ENCODE data around the gene NDUFS6. TPM values are rescaled to one million over a fixed set of nuclear protein-coding genes. Genes with fewer than 3 reads are reported as not detected.
A peak's percentile ranks its signal among the peaks of the same experiment; 100 is the strongest.

Gene NDUFS6
- total and polyA plus RNA-seq, 2 of the 4 experiments (the other 2 are of a cell fraction) = 10.4 to 69.0 TPM

GRCh38 chr5:1763548-1763911 is 37.7 kb upstream of the NDUFS6 start:
- dilution Hi-C loops (cut with HindIII; ENCODE audit: low sequenced_read_pairs, unreplicated experiment) (no loop called here), in situ Hi-C loops (cut with MboI; ENCODE audit: low sequenced_read_pairs) (no loop called here), intact Hi-C loops (cut with micrococcal nuclease) (loop anchor here (1.0 to 5.0 kb wide), 3 partner anchors 254 to 1839 kb away; no protein-coding TSS in a partner anchor)
- H2BK5ac ChIP-seq (ENCODE audit: low read depth, low read length, poor library complexity, severe bottlenecking) = no peak overlapping the region
- TF ChIP-seq MAFK (IDR thresholded peaks at IDR 0.05; ENCODE audit: low read depth, low read length) = no peak
- TF ChIP-seq NFE2L2 (IDR thresholded peaks at IDR 0.05; ENCODE audit: low read depth, low read length) = no peak
- TF ChIP-seq CTCF (conservative IDR thresholded peaks at IDR 0.05; ENCODE audit: low read depth, low read length) = peak; percentile 97
- TF ChIP-seq MAZ (IDR thresholded peaks at IDR 0.05; ENCODE audit: borderline replicate concordance, low read depth, low read length) = peak; percentile 32; the same call in 1 of the 2 replicates
- TF ChIP-seq MXI1 (IDR thresholded peaks at IDR 0.05; ENCODE audit: borderline replicate concordance, low read depth, low read length) = no peak
- TF ChIP-seq RAD21 (IDR thresholded peaks at IDR 0.05; ENCODE audit: low read length) = peak; percentile 96
- peak; percentile 73 for TF ChIP-seq SMC3 (IDR thresholded peaks at IDR 0.05; ENCODE audit: low read depth, low read length)
- 0 out of 2 replicates have a peak, but pooled peaks have one; percentile 32 for TF ChIP-seq POLR2A (IDR thresholded peaks at IDR 0.05; ENCODE audit: low read depth, low read length)
- TF ChIP-seq FOS (IDR thresholded peaks at IDR 0.05; ENCODE audit: low read depth, low read length) = no peak
- H3K4me3 ChIP-seq (ENCODE audit: insufficient read depth, low read depth, low read length) = no peak overlapping the region
- H3K4ac ChIP-seq (ENCODE audit: low read depth, low read length) = no peak overlapping the region
- H2BK20ac ChIP-seq (ENCODE audit: low read depth, low read length) = no peak overlapping the region
- no peak overlapping the region for H3K23ac ChIP-seq (ENCODE audit: low read depth, low read length)
- ATAC-seq (ENCODE audit: low read depth) = peak; percentile 92
- no peak overlapping the region for H3K4me2 ChIP-seq (ENCODE audit: low read depth, low read length)
- no peak overlapping the region for H3K9ac ChIP-seq (ENCODE audit: low read depth, low read length)
- H4K5ac ChIP-seq (ENCODE audit: low read depth, low read length) = no peak overlapping the region
- no peaks in the 10 kb centered on the region for H3K36me3 ChIP-seq (ENCODE audit: control insufficient read depth, insufficient read depth, low read length)
- BruUV-seq (replicated peaks) = no TSS peak
- DNase-seq = peak; percentile 72
- peaks cover 7% of the 10 kb centered on the region; the same call in 1 of the 2 replicates for H3K27me3 ChIP-seq (ENCODE audit: control insufficient read depth, insufficient read depth, low read length)
- H2BK120ac ChIP-seq (ENCODE audit: low read depth, low read length) = no peak overlapping the region
- H3K18ac ChIP-seq (ENCODE audit: low read depth, low read length) = no peak overlapping the region
- no peaks in the 10 kb centered on the region for H3K79me1 ChIP-seq (ENCODE audit: low read depth in 1 of 2, low read length in 2 of 2)
- H2AK9ac ChIP-seq (replicated peaks; ENCODE audit: low read depth, low read length, poor library complexity) = no peak overlapping the region
- CTCF ChIA-PET = interaction anchor here (0.6 to 2.3 kb wide), 14 partner anchors 7 to 806 kb away, joined by 3 to 21 read pairs (median 3); partner anchors contain the start of genes MRPL36 and NDUFS6
- H3K27ac ChIP-seq (ENCODE audit: insufficient read depth, low read length) = no peak overlapping the region
- H4K91ac ChIP-seq (ENCODE audit: insufficient read depth, low read depth, low read length) = no peak overlapping the region
- no peaks in the 10 kb centered on the region for H3K9me1 ChIP-seq (ENCODE audit: insufficient read depth, low read length)
- POLR2A ChIA-PET (ENCODE audit: unreplicated experiment) = no interaction called here
- no peak overlapping the region for H3K14ac ChIP-seq (replicated peaks; ENCODE audit: low read depth, low read length)
- H3K56ac ChIP-seq (ENCODE audit: extremely low read depth, insufficient read depth, low read length) = no peak overlapping the region
- WGBS, 2 experiments (ENCODE audit: extremely low coverage in 2 of 2, insufficient read length in 1 of 2) = 47% methylated on average over 3 of the region's 15 CpGs; no CpG with 5 or more reads in 1 of the 2 experiments
- no peak overlapping the region for H4K8ac ChIP-seq (ENCODE audit: low read depth in 2 of 2, low read length in 2 of 2)
- H3K4me1 ChIP-seq (ENCODE audit: control insufficient read depth, insufficient read depth, low read length) = peaks cover 5% of the 10 kb centered on the region; the same call in 1 of the 2 replicates
- H2AK5ac ChIP-seq (ENCODE audit: low read depth, low read length) = no peak overlapping the region
- peak overlapping the region; percentile 76 for H2AFZ ChIP-seq (replicated peaks; ENCODE audit: low read length, poor library complexity)
- peaks cover 2% of the 10 kb centered on the region; the same call in 1 of the 2 replicates for H3K9me3 ChIP-seq (ENCODE audit: control insufficient read depth, insufficient read depth, low read length)
- H4K20me1 ChIP-seq (ENCODE audit: insufficient read depth, low read length) = no peaks in the 10 kb centered on the region
- H2BK15ac ChIP-seq (ENCODE audit: low read depth, low read length) = no peak overlapping the region

Data from IMR-90 (cell line).